C4-2B (cell line): ENCODE data around the gene HIPK4.

Source experiments
- ZFX ChIP-seq: fragments of 450-650 bp; IDR thresholded peaks from 2 replicates; pipeline ENCODE4 v1.6.1; 2017
- TF ChIP-seq, protein P1 (sequence below): fragments of 450-650 bp; conservative IDR thresholded peaks from 2 replicates; pipeline ENCODE4 v1.5.1; 2017; ENCODE audit warnings: mild to moderate bottlenecking

DNA sequence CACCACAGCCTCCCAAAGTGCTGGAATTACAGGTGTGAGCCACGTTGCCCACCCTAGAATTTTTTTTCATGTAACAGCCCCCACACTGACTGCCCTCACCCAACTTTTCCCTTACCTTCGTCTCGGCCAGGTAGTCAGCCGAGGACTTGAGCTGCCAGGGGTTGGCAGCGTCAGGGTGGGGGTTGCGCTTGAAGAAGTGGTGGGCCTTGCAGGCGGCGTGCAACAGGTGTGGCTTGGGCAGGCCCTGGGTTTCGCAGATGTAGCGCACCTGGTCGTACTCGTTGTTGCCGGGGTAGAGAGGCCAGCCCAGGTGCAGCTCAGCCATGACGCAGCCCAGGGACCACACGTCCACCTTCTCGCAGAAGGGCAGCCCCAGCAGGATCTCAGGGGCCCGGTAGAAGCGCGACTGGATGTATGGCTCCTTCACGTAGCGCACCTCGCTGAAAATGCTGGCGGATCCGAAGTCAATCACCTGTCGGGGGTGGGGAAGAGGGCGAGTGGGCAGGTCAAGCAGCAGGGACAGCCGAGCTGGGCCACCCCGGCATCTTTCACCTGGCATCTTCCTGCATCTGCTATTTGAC, 6.2 kb downstream of the HIPK4 start:
- TF ChIP-seq, protein P1, sequence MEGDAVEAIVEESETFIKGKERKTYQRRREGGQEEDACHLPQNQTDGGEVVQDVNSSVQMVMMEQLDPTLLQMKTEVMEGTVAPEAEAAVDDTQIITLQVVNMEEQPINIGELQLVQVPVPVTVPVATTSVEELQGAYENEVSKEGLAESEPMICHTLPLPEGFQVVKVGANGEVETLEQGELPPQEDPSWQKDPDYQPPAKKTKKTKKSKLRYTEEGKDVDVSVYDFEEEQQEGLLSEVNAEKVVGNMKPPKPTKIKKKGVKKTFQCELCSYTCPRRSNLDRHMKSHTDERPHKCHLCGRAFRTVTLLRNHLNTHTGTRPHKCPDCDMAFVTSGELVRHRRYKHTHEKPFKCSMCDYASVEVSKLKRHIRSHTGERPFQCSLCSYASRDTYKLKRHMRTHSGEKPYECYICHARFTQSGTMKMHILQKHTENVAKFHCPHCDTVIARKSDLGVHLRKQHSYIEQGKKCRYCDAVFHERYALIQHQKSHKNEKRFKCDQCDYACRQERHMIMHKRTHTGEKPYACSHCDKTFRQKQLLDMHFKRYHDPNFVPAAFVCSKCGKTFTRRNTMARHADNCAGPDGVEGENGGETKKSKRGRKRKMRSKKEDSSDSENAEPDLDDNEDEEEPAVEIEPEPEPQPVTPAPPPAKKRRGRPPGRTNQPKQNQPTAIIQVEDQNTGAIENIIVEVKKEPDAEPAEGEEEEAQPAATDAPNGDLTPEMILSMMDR, result no peak
- no peak for TF ChIP-seq ZFX
